Kidney (tissue), 14 donors: Measurements from ENCODE around the gene WWP2. TPM values are rescaled to one million over a fixed set of nuclear protein-coding genes. Genes with fewer than 3 reads are reported as not detected.
A peak's percentile ranks its signal among the peaks of the same experiment; 100 is the strongest.

Experiments used
- DNase-seq, 5 donors: peaks; one replicate each; pipeline ENCODE4 v3.0.0-alpha.2; 2013 to 2020
- FAIRE-seq: peaks from 2 replicates; lab custom pipeline; 2012; peaks lifted over from hg19 to GRCh38; lab: Jason Lieb, UNC
- H3K27ac ChIP-seq, 2 donors: one replicate each; pipeline ENCODE4 v1.7.0; 2013; ENCODE audit warnings: low read depth in 2 of 2, low read length in 2 of 2, inconsistent platforms in 1 of 2
- H3K27me3 ChIP-seq: one replicate; pipeline ENCODE4 v1.7.1; 2013; ENCODE audit warnings: low read length, inconsistent platforms; ENCODE audit not compliant: control insufficient read depth, insufficient read depth
- H3K36me3 ChIP-seq, 3 donors: one replicate each; pipeline versions ENCODE4 v1.7.0 to v1.7.1; 2013; ENCODE audit warnings: low read length in 3 of 3, control low read depth in 1 of 3, inconsistent platforms in 1 of 3; ENCODE audit not compliant: insufficient read depth in 3 of 3, control insufficient read depth in 2 of 3
- H3K4me1 ChIP-seq, 3 donors: one replicate each; pipeline versions ENCODE4 v1.7.0 to v1.7.1; 2013; ENCODE audit warnings: low read length in 3 of 3, inconsistent platforms in 1 of 3, low read depth in 1 of 3; ENCODE audit not compliant: control insufficient read depth in 2 of 3, insufficient read depth in 2 of 3
- H3K4me3 ChIP-seq, 3 donors: one replicate each; pipeline versions ENCODE4 v1.7.0 to v1.8.1; 2013; ENCODE audit warnings: low read length in 3 of 3, control low read depth in 1 of 3, inconsistent platforms in 1 of 3
- H3K9ac ChIP-seq, 3 donors: one replicate each; pipeline versions ENCODE4 v1.7.0 to v1.7.1; 2013; ENCODE audit warnings: low read length in 3 of 3, control low read depth in 1 of 3, inconsistent platforms in 1 of 3
- H3K9me3 ChIP-seq, 3 donors: one replicate each; pipeline versions ENCODE4 v1.7.0 to v1.7.1; 2013; ENCODE audit warnings: low read length in 3 of 3, control low read depth in 1 of 3, inconsistent platforms in 1 of 3; ENCODE audit not compliant: control insufficient read depth in 2 of 3, insufficient read depth in 1 of 3
- CTCF ChIP-seq: IDR thresholded peaks from 3 replicates; pipeline ENCODE4 v1.5.1; 2012; ENCODE audit warnings: mild to moderate bottlenecking, moderate library complexity, borderline replicate concordance; ENCODE audit not compliant: insufficient read depth; ENCODE audit errors: extremely low read depth
- intact Hi-C: fragments of 100-400 bp; cut with DNase I; formaldehyde crosslinking; loops from one replicate; pipeline ENCODE4 v1.11.1; 2022
- polyA plus RNA-seq: library from polyadenylated mRNA; stranded (reverse); fragments of 350-450 nt; fragmentation: Illumina TruSeq; extraction: RNeasy Lipid Tissue Mini Kit (QIAGEN cat#74804); gene quantifications from one replicate; pipeline ENCODE4 v1.2.3, GENCODE V29; 2014; ENCODE audit warnings: low read depth, low replicate concordance; ENCODE audit not compliant: insufficient read depth
- total RNA-seq: library from RNA; stranded (reverse); fragmentation: NEBNext Ultra II Directional; extraction: Animal tissue kit (Norgen Biotek cat#: 25700); gene quantifications from one replicate; pipeline ENCODE4 v1.2.1, GENCODE V29; 2021
- donor health status: control.
- donor health status: control.
- donor health status: control.
- donor health status: control.
- donor health status: control.
- donor health status: DM: yes; HTN: yes; CAD: no.
- donor health status: Normal renal cell carcinoma (clear cell type).

Gene WWP2
- total and polyA plus RNA-seq, 2 donors from 2014 or later = 30.0 to 128 TPM

DNA sequence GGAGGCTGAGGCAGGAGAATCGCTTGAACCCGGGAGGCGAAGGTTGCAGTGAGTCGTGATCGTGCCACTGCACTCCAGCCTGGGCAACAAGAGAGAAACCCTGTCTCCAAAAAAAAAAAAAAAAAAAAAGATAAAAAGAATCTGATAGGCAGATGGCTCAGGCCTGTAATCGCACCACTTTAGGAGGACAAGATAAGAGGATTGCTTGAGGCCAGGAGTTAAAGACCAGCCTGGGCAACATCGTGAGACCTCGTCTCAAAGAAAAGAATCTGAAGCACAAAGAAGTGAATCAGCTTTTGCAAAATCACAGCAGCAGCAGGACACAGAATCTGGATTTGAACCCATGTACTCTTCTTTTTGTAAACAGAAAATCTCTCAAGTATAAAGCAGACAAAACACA is 15.0 kb upstream of the WWP2 start:
- no peak for TF ChIP-seq CTCF
- H3K4me3 ChIP-seq = no peak overlapping the region
- no peak overlapping the region for H3K9ac ChIP-seq
- intact Hi-C loops = no loop called here
- no peaks in the 10 kb centered on the region for H3K27me3 ChIP-seq
- no peak overlapping the region for H3K27ac ChIP-seq
- H3K4me1 ChIP-seq = peaks cover 0 to 5% (median under 1%) of the 10 kb centered on the region in 3 donors
- peaks cover 14 to 50% (median 42%) of the 10 kb centered on the region in 3 donors for H3K36me3 ChIP-seq
- no peak for FAIRE-seq
- no peaks in the 10 kb centered on the region for H3K9me3 ChIP-seq
- DNase-seq = no peak

DNA sequence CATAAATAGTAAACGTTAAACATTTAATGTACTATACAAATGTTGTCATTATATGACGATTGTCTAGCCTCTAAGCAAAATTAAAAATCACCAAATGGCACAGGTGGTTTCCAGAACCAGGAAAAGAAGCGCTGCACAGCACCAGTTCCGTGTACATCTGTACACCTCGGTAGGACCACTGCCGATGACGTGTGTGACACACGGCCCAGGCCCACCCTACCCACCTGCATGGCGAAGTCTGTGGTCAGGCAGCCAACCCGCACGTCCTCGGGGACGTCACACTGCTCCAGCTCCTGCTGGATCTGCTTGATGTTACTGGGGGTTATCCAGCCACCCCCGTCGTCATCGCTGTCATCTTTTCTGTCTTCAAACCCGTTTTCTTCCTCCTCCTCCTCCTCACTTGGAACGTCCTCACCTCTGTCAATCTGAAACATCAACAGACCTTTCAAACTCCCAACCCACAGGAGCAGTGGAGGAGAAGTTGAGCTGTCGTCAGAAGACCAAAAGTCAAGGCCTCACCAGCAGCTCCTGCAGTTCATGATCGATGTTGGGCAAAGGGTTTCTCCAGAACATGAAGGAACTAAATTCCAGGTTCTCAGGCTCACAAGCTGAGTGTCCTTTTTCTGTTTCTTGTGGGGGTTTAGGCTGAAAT is 13.3 kb upstream of the WWP2 start:
- Histone ChIP-seq H3K36me3 (peaks cover 14 to 50% (median 33%) of the 10 kb centered on the region in 3 donors), H3K9me3 (no peaks in the 10 kb centered on the region), H3K4me1 (peaks cover 0 to 5% (median 4%) of the 10 kb centered on the region in 3 donors), H3K27ac (no peak overlapping the region), H3K4me3 (no peak overlapping the region), H3K27me3 (no peaks in the 10 kb centered on the region), H3K9ac (no peak overlapping the region)
- intact Hi-C loops = no loop called here
- FAIRE-seq (no peak), DNase-seq (no peak)
- TF ChIP-seq CTCF = no peak

DNA sequence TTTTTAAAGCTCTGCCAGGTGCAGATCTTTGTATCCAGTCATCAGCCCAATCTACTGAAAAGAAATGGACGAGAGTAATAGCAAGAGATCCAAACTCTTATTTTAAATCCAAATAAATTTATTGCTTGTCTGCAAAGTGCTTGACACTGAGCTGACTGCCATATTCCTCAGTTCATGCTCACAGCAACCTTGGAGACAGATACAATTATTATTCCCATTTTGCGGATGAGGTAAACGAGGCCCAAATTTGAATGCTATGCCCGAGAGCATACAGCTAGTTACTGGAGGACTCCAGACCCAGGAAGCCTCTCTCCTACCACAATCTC is 8.0 kb upstream of the WWP2 start:
- DNase-seq (no peak), FAIRE-seq (no peak)
- Histone ChIP-seq H3K4me1 (peaks cover 0 to 5% (median 4%) of the 10 kb centered on the region in 3 donors), H3K9ac (peak overlapping the region; percentile 68 to 93 (median 89)), H3K9me3 (no peaks in the 10 kb centered on the region), H3K27me3 (no peaks in the 10 kb centered on the region), H3K27ac (peak overlapping the region in 1 of 2 donors; percentile 26), H3K4me3 (peak overlapping the region; percentile 89 to 98 (median 93)), H3K36me3 (peaks cover 2 to 17% (median 3%) of the 10 kb centered on the region in 3 donors)
- intact Hi-C loops = loop anchor here (10.0 kb wide), 1 partner anchor 49 kb away; no protein-coding TSS in a partner anchor
- no peak for TF ChIP-seq CTCF
